Chondrocyte (in vitro differentiated cells): Measurements from ENCODE around the gene DPP6. TPM values are rescaled to one million over a fixed set of nuclear protein-coding genes. Genes with fewer than 3 reads are reported as not detected.

Source experiments
- DNase-seq: peaks from one replicate; pipeline ENCODE4 v3.0.0; 2021; ENCODE audit warnings: mixed read lengths, low spot score
- H3K27ac Mint-ChIP-seq: one replicate; pipeline ENCODE4 v1.8.0; 2021; ENCODE audit warnings: mild to moderate bottlenecking, moderate library complexity, mixed read lengths; ENCODE audit not compliant: unreplicated experiment
- H3K27me3 Mint-ChIP-seq: 2 replicates; pipeline ENCODE4 v1.8.0; 2021; ENCODE audit warnings: low read depth, mixed read lengths
- H3K36me3 Mint-ChIP-seq: 2 replicates; pipeline ENCODE4 v1.8.0; 2021; ENCODE audit warnings: low read depth, mixed read lengths
- H3K4me1 Mint-ChIP-seq: 2 replicates; pipeline ENCODE4 v1.8.0; 2021; ENCODE audit warnings: low read depth, mild to moderate bottlenecking, mixed read lengths
- H3K4me3 Mint-ChIP-seq: one replicate; pipeline ENCODE4 v1.8.0; 2021; ENCODE audit warnings: mild to moderate bottlenecking, moderate library complexity, mixed read lengths; ENCODE audit not compliant: unreplicated experiment
- H3K9me3 Mint-ChIP-seq: 2 replicates; pipeline ENCODE4 v1.8.0; 2021; ENCODE audit warnings: low read depth, mixed read lengths
- CTCF ChIP-seq: fragments of 200-600 bp; sonication (generic); IDR thresholded peaks from 2 replicates; pipeline ENCODE4 v1.5.0; 2021; ENCODE audit warnings: antibody characterized with exemption, mild to moderate bottlenecking, moderate library complexity
- total RNA-seq: library from RNA; stranded (reverse); gene quantifications from 3 replicates; pipeline ENCODE4 v1.2.1, GENCODE V29; 2021

DPP6 gene
- total RNA-seq, 1 donor from 2014 or later: not detected

DNA sequence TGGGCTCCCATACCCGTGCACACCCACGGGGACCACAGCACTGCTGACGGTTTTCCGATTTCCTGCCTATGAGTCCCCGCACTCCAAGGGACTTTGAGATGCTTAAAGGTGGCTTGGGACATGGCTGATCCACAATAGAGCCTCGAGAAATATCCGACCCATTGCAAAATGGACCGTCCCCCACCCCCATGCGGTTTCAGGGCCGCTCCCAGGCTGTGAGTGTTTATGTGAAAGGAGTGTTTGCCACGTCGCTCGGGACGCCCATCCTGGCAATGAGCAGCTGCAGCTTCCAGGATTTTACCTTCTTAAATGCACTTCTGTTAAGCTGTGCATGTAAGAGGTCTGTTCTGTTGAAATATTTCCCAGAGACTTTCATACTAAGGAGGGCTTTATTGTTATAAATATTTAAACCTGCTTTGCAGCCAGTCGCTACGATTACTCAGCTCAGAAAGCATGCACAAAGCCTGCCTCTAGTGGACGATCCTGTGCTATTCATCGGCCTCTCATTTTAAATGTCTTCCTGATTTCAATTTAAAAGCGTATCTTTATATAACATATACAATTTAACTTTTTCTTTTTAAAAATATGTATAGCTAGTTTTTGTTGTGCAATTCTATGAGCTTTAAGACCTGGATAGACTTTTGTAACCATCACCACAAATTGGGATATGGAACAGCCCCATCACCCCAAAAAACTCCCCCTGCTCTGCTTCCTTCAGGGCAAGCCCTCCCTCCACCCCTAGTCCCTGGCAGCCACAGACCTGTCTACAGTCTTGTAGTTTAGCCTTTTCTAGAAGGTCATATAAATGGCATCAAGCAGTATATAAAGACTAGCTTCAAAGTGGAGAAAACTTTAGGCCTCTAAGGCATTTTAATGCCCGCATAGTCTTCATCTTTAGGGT lies 532.4 kb downstream of the DPP6 start:
- no peak overlapping the region for H3K27ac Mint-ChIP-seq
- H3K4me3 Mint-ChIP-seq: no peak overlapping the region

GRCh38 chr7:154587792-154588191 lies 535.6 kb downstream of the DPP6 start:
- TF ChIP-seq CTCF: no peak
- no peaks in the 10 kb centered on the region for H3K36me3 Mint-ChIP-seq
- H3K4me3 Mint-ChIP-seq: no peak overlapping the region
- no peak overlapping the region for H3K27ac Mint-ChIP-seq
- H3K4me1 Mint-ChIP-seq: no peaks in the 10 kb centered on the region
- peaks cover 53% of the 10 kb centered on the region for H3K9me3 Mint-ChIP-seq
- H3K27me3 Mint-ChIP-seq: no peaks in the 10 kb centered on the region
- no peak for DNase-seq

More for the DNA sequence above, 532.4 kb downstream of the DPP6 start:
- Mint-ChIP-seq H3K4me1 (no peaks in the 10 kb centered on the region), H3K36me3 (no peaks in the 10 kb centered on the region), H3K27me3 (no peaks in the 10 kb centered on the region), H3K9me3 (peaks cover 49% of the 10 kb centered on the region)
- no peak for DNase-seq
- no peak for TF ChIP-seq CTCF

GRCh38 chr7:154591544-154591943 lies 539.3 kb downstream of the DPP6 start:
- no peak for TF ChIP-seq CTCF
- no peak overlapping the region for H3K27ac Mint-ChIP-seq
- H3K27me3 Mint-ChIP-seq: no peaks in the 10 kb centered on the region
- H3K9me3 Mint-ChIP-seq: peaks cover 42% of the 10 kb centered on the region
- H3K4me1 Mint-ChIP-seq: no peaks in the 10 kb centered on the region
- no peak for DNase-seq
- H3K36me3 Mint-ChIP-seq: no peaks in the 10 kb centered on the region
- no peak overlapping the region for H3K4me3 Mint-ChIP-seq

DNA sequence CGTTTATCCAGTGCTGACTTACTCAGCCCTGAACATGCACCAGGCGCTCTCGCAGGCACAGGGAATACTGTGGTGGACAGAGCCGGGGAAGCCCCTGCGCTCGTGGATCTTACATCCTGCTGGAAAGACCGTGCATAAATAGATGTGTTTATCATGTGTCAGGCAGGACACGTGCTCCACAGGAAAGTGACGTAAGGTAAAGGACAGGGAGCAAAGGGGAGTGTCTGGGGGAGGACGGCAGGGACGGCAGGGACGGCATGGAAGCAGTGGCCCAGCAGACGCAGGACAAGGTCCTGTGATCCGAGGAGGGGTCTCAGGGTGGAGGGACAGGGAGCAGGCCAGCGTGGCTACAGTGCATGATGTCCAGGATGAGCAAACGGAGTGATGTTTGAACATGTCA lies 540.2 kb downstream of the DPP6 start:
- no peaks in the 10 kb centered on the region for H3K4me1 Mint-ChIP-seq
- no peak for TF ChIP-seq CTCF
- no peak overlapping the region for H3K4me3 Mint-ChIP-seq
- no peak overlapping the region for H3K27ac Mint-ChIP-seq
- H3K9me3 Mint-ChIP-seq: peaks cover 42% of the 10 kb centered on the region
- no peaks in the 10 kb centered on the region for H3K27me3 Mint-ChIP-seq
- no peaks in the 10 kb centered on the region for H3K36me3 Mint-ChIP-seq
- DNase-seq: no peak

DNA sequence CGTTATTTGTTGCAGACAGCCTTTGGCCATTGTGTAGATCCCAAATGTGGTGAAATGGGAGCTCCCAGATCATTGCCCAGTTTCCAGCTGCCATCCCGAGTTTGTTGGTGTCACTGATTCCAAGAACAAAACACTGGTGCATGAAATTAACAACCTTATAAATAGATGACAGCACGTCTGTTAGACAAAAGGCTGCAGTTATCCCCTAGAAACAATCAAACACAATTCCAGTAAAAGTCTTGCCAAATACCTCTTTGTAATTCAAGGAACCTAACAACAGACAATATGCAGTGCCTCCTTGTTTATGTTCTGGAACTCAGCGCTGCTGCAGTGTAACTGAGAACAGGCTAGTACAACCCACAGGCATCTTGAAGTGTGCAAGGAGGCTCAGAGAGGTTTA lies 546.2 kb downstream of the DPP6 start:
- no peak overlapping the region for H3K27ac Mint-ChIP-seq
- peaks cover 40% of the 10 kb centered on the region for H3K9me3 Mint-ChIP-seq
- H3K4me1 Mint-ChIP-seq: no peaks in the 10 kb centered on the region

More for the DNA sequence above, 546.2 kb downstream of the DPP6 start:
- TF ChIP-seq CTCF: no peak
- no peaks in the 10 kb centered on the region for H3K27me3 Mint-ChIP-seq
- no peaks in the 10 kb centered on the region for H3K36me3 Mint-ChIP-seq
- no peak for DNase-seq
- no peak overlapping the region for H3K4me3 Mint-ChIP-seq
